SU-DHL-6 (cell line): ENCODE data around the gene ITPR1.

Experiments
- H2AFZ ChIP-seq: fragments of 200-600 bp; sonication (generic); 2 replicates; pipeline ENCODE4 v1.6.1; 2014; ENCODE audit warnings: low read depth, mild to moderate bottlenecking, moderate library complexity, mixed read lengths, antibody characterized with exemption, low read length; ENCODE audit not compliant: severe bottlenecking
- H3F3A ChIP-seq: fragments of 200-600 bp; shearing (Covaris generic); 2 replicates; pipeline ENCODE4 v1.6.0; 2016; ENCODE audit warnings: antibody characterized with exemption, mild to moderate bottlenecking; ENCODE audit not compliant: insufficient read depth
- H3K27ac ChIP-seq: fragments of 200-600 bp; sonication (generic); 2 replicates; pipeline ENCODE4 v1.5.1; 2016; ENCODE audit warnings: low read depth, mild to moderate bottlenecking, low read length, moderate library complexity, mixed read lengths
- H3K27me3 ChIP-seq: fragments of 200-600 bp; sonication (generic), shearing (Covaris generic); 2 replicates; pipeline ENCODE4 v1.6.0; 2014; ENCODE audit warnings: mild to moderate bottlenecking, low read length
- H3K36me3 ChIP-seq: fragments of 200-600 bp; sonication (generic); 2 replicates; pipeline ENCODE4 v1.6.1; 2014; ENCODE audit warnings: mild to moderate bottlenecking, low read length, mixed read lengths
- H3K4me2 ChIP-seq: fragments of 300-600, 200-600 bp; shearing (Covaris generic), sonication (generic); 2 replicates; pipeline ENCODE4 v1.6.0; 2014; ENCODE audit warnings: low read length, low read depth, mild to moderate bottlenecking; ENCODE audit not compliant: poor library complexity, severe bottlenecking
- H3K4me3 ChIP-seq: fragments of 200-600 bp; sonication (generic); 2 replicates; pipeline ENCODE4 v1.5.1; 2014; ENCODE audit warnings: antibody characterized with exemption, low read length, mild to moderate bottlenecking, mixed read lengths; ENCODE audit not compliant: insufficient read depth, poor library complexity, severe bottlenecking
- H3K79me2 ChIP-seq: fragments of 200-600 bp; sonication (generic); 2 replicates; pipeline ENCODE4 v1.6.1; 2014; ENCODE audit warnings: mild to moderate bottlenecking, low read length, moderate library complexity; ENCODE audit not compliant: insufficient read depth
- H3K9ac ChIP-seq: fragments of 200-600 bp; sonication (generic); 2 replicates; pipeline ENCODE4 v1.7.0; 2014; ENCODE audit warnings: mild to moderate bottlenecking, low read length
- H3K9me2 ChIP-seq: fragments of 200-600 bp; sonication (generic); replicated peaks from 2 replicates; pipeline ENCODE4 v1.6.1; 2014; ENCODE audit warnings: low read length; ENCODE audit not compliant: insufficient read depth
- H3K9me3 ChIP-seq: fragments of 200-600 bp; sonication (generic); 2 replicates; pipeline ENCODE4 v1.6.1; 2014; ENCODE audit warnings: low read length, mixed read lengths; ENCODE audit not compliant: insufficient read depth
- H4K20me1 ChIP-seq: fragments of 200-600 bp; sonication (generic); 2 replicates; pipeline ENCODE4 v1.6.1; 2014; ENCODE audit warnings: low read depth, mild to moderate bottlenecking, antibody characterized with exemption, low read length, moderate library complexity, mixed read lengths
- EZH2phosphoT487 ChIP-seq: fragments of 200-600 bp; sonication (generic), shearing (Covaris generic); conservative IDR thresholded peaks from 2 replicates; pipeline ENCODE4 v1.6.1; 2018; ENCODE audit warnings: mild to moderate bottlenecking, antibody characterized with exemption, low read length, moderate library complexity, mixed read lengths
- TF ChIP-seq, protein P1 (sequence below): fragments of 200-600 bp; sonication (generic); IDR thresholded peaks from one replicate; pipeline ENCODE4 v1.5.1; 2017; ENCODE audit warnings: antibody characterized with exemption, mild to moderate bottlenecking, low read length, moderate library complexity; ENCODE audit not compliant: insufficient read depth, poor library complexity, severe bottlenecking

The ITPR1 gene

DNA sequence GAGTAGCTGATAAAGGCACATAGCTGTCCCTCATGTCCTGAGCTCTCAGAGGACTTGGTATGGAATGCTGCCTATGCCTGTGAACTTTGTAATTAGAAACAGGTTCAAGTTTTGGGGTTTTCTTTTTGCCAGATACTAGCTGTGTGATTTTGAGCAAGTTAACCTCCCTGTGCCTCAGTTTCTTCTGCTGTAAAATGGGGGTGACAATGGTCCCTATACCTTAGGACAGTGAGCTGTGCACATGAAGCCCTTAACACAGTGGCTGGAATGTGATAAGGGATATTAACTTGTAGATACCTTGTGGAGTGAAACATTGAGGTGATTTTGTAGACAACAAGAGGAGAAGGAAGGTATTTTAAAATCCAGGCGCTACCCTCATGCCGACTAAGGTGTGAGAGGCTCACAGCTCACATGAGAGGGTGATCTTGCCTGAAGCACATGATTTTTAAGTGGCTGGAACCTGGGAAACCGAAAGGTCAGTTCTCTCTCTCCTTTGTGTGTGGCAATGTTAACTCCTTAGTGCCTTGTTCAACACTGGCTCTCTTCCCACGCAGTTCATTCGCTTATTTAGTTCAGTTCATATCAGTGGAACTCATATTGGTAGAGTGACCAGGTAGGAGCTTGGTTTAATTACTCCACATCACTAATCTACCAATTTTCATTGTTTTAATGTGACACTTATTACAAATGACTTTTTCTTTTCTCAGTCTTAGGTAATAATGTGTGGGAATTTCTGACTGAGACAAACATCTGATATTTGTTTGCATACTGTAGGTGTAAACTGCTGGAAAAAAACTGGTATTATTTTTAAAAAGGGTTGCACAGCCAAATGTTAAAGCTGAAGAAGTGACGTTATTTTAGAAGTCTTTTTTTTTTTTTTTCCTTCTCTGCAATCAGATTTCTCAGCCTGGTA, 236.2 kb downstream of the ITPR1 start:
- Histone ChIP-seq H3K4me2 (no peak overlapping the region), H3K9me2 (no peaks in the 10 kb centered on the region), H3K79me2 (no peaks in the 10 kb centered on the region), H4K20me1 (no peaks in the 10 kb centered on the region), H2AFZ (no peak overlapping the region), H3K9ac (no peak overlapping the region), H3K36me3 (no peaks in the 10 kb centered on the region), H3F3A (no peaks in the 10 kb centered on the region), H3K27me3 (no peaks in the 10 kb centered on the region), H3K4me3 (no peak overlapping the region), H3K9me3 (no peaks in the 10 kb centered on the region), H3K27ac (no peak overlapping the region)
- no peak for TF ChIP-seq EZH2phosphoT487
- TF ChIP-seq, protein P1, sequence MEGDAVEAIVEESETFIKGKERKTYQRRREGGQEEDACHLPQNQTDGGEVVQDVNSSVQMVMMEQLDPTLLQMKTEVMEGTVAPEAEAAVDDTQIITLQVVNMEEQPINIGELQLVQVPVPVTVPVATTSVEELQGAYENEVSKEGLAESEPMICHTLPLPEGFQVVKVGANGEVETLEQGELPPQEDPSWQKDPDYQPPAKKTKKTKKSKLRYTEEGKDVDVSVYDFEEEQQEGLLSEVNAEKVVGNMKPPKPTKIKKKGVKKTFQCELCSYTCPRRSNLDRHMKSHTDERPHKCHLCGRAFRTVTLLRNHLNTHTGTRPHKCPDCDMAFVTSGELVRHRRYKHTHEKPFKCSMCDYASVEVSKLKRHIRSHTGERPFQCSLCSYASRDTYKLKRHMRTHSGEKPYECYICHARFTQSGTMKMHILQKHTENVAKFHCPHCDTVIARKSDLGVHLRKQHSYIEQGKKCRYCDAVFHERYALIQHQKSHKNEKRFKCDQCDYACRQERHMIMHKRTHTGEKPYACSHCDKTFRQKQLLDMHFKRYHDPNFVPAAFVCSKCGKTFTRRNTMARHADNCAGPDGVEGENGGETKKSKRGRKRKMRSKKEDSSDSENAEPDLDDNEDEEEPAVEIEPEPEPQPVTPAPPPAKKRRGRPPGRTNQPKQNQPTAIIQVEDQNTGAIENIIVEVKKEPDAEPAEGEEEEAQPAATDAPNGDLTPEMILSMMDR, result no peak

DNA sequence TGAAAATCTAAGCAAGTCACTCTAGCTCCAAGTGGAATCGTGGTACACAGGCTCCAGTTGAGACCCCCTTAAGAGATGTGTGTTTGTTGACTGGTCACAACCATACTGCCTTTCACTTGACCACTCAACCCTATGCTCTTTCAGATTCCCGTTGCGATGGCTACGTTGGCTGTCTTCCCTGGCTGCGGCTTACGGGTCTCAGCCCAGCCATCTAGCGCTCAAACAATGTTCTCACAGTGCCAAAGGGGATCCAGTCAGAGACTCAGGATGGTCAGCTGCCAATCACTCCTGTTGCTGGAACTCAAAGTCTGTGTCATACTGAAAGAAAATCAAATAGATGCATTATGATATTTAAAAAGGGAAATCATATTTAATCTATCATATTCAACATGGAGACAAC, 237.6 kb downstream of the ITPR1 start:
- no peaks in the 10 kb centered on the region for H3K79me2 ChIP-seq
- H3K9ac ChIP-seq, result no peak overlapping the region
- no peaks in the 10 kb centered on the region for H3K27me3 ChIP-seq
- no peak overlapping the region for H2AFZ ChIP-seq
- no peaks in the 10 kb centered on the region for H3F3A ChIP-seq
- no peak overlapping the region for H3K27ac ChIP-seq
- H3K4me3 ChIP-seq, result no peak overlapping the region
- no peak overlapping the region for H3K4me2 ChIP-seq
- TF ChIP-seq EZH2phosphoT487, result no peak
- TF ChIP-seq, protein P1, result no peak
- H4K20me1 ChIP-seq, result no peaks in the 10 kb centered on the region
- H3K36me3 ChIP-seq, result no peaks in the 10 kb centered on the region
- H3K9me3 ChIP-seq, result no peaks in the 10 kb centered on the region
- H3K9me2 ChIP-seq, result no peaks in the 10 kb centered on the region

DNA sequence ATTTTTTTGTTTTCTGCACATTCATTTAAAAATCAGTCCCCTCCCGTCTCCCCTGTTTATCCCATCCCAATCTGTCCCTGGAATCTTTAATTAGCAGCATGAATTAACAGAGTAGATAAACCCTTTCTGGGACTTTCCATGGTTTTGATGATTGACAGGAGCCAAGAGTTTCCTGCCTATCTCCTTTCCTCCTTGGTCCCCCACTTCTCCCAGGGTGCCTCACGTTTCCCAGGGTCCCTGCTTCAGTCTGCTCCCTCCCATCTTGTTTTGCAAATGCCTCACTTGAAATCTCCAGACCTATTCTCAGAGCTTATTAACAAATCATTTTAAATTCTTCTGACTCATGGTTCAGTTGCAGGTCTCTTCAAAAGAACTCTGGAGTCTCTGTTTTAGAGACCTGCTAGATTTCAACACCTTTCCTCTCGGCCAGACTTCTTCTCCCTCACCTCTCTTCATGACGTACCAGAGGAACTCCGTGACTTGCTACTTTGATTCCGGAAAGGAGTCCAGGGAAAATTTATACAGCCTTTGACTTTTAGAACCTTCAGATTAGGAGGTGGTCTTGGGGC, 238.5 kb downstream of the ITPR1 start:
- TF ChIP-seq EZH2phosphoT487, result no peak
- no peaks in the 10 kb centered on the region for H3K36me3 ChIP-seq
- H4K20me1 ChIP-seq, result no peaks in the 10 kb centered on the region
- no peaks in the 10 kb centered on the region for H3F3A ChIP-seq
- H3K27ac ChIP-seq, result no peak overlapping the region
- H3K9me3 ChIP-seq, result no peaks in the 10 kb centered on the region
- H3K9me2 ChIP-seq, result no peaks in the 10 kb centered on the region
- no peak overlapping the region for H2AFZ ChIP-seq
- H3K9ac ChIP-seq, result no peak overlapping the region
- no peak overlapping the region for H3K4me2 ChIP-seq
- H3K27me3 ChIP-seq, result no peaks in the 10 kb centered on the region
- H3K4me3 ChIP-seq, result no peak overlapping the region
- no peaks in the 10 kb centered on the region for H3K79me2 ChIP-seq

DNA sequence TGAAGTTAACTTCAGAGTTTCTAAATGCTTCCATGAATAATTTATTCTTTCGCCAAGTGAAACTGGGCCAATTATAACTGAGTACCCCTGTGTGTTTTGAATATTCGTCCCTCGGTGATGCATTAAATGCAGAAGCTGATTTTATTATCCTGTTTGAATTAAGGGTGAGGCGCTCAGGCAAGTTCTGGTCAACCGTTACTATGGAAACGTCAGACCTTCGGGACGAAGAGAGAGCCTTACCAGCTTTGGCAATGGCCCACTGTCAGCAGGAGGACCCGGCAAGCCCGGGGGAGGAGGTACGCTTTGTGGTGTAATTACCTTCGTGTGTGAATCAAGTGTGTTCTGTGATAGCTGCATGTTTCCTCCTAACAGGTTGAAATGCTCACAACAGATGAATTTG, 239.8 kb downstream of the ITPR1 start:
- Histone ChIP-seq H3K9me3 (no peaks in the 10 kb centered on the region), H3K4me2 (no peak overlapping the region), H2AFZ (no peak overlapping the region), H3K27me3 (no peaks in the 10 kb centered on the region), H4K20me1 (no peaks in the 10 kb centered on the region), H3F3A (no peaks in the 10 kb centered on the region), H3K9me2 (no peaks in the 10 kb centered on the region), H3K9ac (no peak overlapping the region), H3K4me3 (no peak overlapping the region), H3K79me2 (no peaks in the 10 kb centered on the region), H3K27ac (no peak overlapping the region), H3K36me3 (no peaks in the 10 kb centered on the region)
- TF ChIP-seq, protein P1, result no peak
- no peak for TF ChIP-seq EZH2phosphoT487
